ENCODE results near the gene SPINK6.

SPINK6 gene

DNA sequence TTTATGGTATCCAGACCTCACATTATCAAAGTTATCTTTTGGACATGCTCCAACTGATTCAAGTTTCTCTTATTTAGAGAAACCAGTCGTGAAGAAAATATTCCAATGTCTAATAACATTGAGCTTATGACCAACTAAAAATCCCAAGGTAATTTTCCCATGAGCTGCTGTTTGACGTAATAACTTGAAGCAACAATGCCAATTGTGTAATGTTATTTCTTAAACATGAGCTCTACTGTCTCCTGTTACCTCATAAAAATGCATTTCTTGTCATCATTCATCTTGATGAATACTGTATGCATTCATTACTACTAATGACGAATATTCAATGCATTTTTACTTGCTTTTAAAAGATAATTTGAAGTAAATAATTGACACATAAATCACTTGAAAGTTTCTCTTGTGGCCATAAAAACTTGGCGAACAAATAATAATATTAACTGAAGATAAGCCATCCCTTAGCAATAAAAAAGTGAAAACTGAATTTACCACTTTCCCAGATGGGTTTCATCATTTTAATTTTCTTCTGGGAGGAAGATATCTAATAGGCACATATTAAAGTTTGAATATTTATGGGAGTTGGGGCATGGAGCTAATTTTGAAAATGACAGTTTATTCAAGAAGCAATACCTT lies 35.1 kb downstream of the SPINK6 start:
- DNase-seq (ENCODE audit: low read depth in 1 of 2, low spot score in 1 of 2): no peak
- in situ Hi-C loops (cut with HindIII; ENCODE audit: low pct_unique_long_range_greater_than_20kb, low sequenced_read_pairs): no loop called here
- TF ChIP-seq JUND (IDR thresholded peaks at IDR 0.05; ENCODE audit: low read depth): no peak

DNA sequence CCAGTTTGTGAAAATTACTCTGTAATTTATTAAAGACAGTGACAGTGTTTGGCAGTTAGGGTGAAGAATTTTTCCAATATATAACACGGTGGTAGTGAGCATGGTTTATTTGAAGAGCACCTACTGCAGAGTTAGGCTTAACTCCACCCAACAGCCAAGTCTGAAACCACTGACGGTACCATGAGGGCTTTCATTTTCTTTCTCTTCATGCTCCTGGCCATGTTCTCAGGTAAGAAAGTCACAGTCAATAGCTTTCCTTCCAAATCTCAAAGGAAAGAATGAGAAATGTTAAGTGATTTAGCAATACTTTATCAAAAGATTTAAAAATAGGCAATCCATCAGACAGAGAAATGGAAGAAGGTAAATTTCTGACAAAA lies 35.6 kb downstream of the SPINK6 start, which contains the start of gene MARCOL:
Gene MARCOL, plus strand, starts transcription at position 108 of the 377 bp plus-strand sequence. Its CDS starts 73 bp downstream, at position 181.
- no peak for DNase-seq (ENCODE audit: low read depth in 1 of 2, low spot score in 1 of 2)

DNA sequence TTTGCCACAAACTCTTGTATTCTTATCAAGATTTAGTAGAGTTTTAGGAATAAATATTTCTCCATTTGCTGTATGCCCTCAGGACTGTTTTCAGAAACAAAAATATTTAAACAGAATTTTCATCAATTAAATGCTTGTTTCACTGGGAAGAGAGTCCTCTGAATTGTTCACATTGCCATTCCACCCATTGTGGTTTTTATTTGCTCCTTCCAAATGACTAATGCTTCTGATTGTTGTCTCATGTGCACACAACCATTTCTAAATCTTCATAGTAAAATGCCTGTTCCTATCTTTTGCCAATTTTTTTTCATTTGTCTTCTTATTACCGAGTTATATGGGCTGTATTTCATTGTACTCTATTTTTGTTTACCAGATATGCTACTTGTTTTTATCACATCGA lies 46.1 kb downstream of the SPINK6 start:
- TF ChIP-seq JUND (IDR thresholded peaks at IDR 0.05; ENCODE audit: low read depth): no peak
- in situ Hi-C loops (cut with HindIII; ENCODE audit: low pct_unique_long_range_greater_than_20kb, low sequenced_read_pairs): no loop called here
- no peak for DNase-seq (ENCODE audit: low read depth in 1 of 2, low spot score in 1 of 2)

More for the DNA sequence above, 35.6 kb downstream of the SPINK6 start, which contains the start of gene MARCOL:
- in situ Hi-C loops (cut with HindIII; ENCODE audit: low pct_unique_long_range_greater_than_20kb, low sequenced_read_pairs): no loop called here
- no peak for TF ChIP-seq JUND (IDR thresholded peaks at IDR 0.05; ENCODE audit: low read depth)

DNA sequence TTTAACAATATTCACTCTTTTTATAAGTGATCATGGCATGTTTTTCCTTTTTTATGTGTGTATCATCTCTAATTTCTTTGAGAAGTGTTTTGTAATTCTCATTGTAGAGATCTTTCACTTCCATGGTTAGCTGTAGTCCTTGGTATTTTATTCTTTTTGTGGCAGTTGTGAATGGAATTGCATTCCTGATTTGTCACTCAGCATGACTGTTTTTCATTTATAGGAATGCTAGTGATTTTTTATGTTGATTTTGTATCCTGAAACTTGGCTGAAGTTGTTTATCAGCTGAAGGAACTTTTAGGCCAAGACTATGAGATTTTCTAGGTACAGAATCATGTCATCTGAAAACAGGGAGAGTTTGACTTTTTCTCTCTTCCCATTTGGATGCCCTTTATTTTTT lies 52.6 kb downstream of the SPINK6 start:
- no peak for DNase-seq (ENCODE audit: low read depth in 1 of 2, low spot score in 1 of 2)
- in situ Hi-C loops (cut with HindIII; ENCODE audit: low pct_unique_long_range_greater_than_20kb, low sequenced_read_pairs): no loop called here
- no peak for TF ChIP-seq JUND (IDR thresholded peaks at IDR 0.05; ENCODE audit: low read depth)

DNA sequence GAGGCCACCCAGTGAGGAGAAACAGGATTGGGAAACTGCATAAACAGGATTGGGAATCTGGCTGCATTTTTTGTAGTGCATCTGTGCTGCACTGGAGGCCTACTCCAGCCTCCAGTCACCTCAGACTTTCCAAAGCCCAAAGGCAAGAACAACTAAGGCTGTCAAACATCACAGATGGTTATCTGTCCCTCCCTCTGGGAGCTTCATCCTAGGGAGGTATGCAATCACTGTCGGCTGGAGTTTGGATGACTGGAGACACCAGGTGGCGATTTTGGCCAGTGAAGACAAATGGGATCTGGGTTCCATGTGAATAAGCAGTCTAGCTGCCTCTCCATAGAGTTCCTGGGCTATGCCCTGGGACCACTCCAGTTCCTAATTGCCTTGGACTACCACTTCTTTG lies 56.4 kb downstream of the SPINK6 start:
- in situ Hi-C loops (cut with HindIII; ENCODE audit: low pct_unique_long_range_greater_than_20kb, low sequenced_read_pairs): no loop called here
- peak in 1 of 2 experiments; percentile 58 for DNase-seq (ENCODE audit: low read depth in 1 of 2, low spot score in 1 of 2)
- TF ChIP-seq JUND (IDR thresholded peaks at IDR 0.05; ENCODE audit: low read depth): no peak

DNA sequence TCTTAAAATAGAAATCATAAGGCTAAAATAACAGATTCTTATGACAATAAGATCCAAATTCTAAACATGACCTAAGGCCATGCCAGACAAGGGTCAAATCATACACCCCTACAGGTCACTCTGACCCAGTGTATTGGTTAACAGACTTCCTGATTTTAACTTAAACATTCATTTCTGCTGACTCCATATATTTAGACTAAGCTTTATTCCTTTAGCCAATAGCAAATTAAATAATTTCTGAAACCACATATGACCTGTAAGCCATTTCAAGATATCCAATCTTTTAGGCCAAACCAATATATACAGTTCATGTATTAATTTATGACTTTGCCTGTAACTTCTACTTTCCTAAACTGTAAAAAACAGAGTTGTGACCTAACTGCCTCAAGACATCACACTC lies 58.4 kb downstream of the SPINK6 start:
- TF ChIP-seq JUND (IDR thresholded peaks at IDR 0.05; ENCODE audit: low read depth): peak; percentile 82; the same call in 1 of the 2 replicates
- peak in 1 of 2 experiments; percentile 68 for DNase-seq (ENCODE audit: low read depth in 1 of 2, low spot score in 1 of 2)
- in situ Hi-C loops (cut with HindIII; ENCODE audit: low pct_unique_long_range_greater_than_20kb, low sequenced_read_pairs): no loop called here

Measured in T47D (cell line).